GM19452 (cell line): ENCODE measurements around the gene C5orf46.
A peak's percentile ranks its signal among the peaks of the same experiment; 100 is the strongest.

Experiments
- ATAC-seq: cut with Tn5 transposase; IDR thresholded peaks from one replicate; pipeline ENCODE4 v1.9.1; 2021; ENCODE audit not compliant: unreplicated experiment

Gene C5orf46

DNA sequence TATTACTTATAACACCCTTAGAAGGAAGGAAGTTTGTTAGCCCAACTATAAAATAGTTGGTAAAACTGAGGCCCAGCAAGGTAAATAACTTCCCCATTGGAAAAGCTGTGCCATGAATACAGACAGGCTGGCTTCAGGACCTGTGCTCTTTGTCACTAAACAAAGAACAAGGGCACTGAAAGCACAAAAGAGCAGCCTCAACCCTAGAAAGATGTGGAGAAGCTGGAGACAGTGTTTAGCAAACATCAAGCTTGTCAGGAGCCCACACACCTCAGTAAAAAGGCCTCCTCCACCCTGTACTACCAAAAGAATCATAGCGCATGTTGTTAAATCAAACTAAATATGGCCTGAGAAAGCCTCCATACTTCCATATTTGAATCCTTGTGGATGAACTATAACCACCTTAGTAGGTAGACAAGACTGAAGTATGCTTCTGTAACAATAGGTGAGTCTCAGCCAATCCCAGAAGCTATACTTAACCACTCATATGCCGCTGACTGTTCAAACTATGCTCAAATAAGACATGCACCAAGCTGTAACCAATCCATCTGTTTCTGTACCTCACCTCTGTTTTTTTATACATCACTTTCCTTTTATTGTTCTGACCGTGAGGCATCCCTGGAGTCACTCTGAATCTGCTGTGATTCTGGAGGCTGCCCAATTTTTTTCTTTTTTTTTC is 46.2 kb downstream of the C5orf46 start:
- no peak for ATAC-seq

DNA sequence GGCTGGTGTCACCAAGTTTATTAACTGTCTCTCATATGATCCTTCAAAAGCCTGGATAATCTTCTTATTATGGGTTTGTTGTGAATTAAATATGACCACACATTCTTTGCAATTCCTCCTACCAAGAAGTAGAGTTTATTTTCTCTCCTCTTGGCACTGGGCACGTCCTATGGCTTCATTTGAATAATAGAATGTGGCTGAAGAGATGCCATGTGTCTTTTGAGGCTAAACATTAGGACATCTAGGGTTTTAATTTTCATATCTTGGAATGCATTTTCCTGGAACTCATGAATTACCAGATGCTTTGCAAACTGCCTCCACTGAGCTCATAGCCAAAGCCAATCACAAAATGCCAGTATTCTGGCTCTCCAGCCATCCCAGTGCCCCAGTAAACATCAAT is 47.8 kb downstream of the C5orf46 start:
- ATAC-seq = no peak

DNA sequence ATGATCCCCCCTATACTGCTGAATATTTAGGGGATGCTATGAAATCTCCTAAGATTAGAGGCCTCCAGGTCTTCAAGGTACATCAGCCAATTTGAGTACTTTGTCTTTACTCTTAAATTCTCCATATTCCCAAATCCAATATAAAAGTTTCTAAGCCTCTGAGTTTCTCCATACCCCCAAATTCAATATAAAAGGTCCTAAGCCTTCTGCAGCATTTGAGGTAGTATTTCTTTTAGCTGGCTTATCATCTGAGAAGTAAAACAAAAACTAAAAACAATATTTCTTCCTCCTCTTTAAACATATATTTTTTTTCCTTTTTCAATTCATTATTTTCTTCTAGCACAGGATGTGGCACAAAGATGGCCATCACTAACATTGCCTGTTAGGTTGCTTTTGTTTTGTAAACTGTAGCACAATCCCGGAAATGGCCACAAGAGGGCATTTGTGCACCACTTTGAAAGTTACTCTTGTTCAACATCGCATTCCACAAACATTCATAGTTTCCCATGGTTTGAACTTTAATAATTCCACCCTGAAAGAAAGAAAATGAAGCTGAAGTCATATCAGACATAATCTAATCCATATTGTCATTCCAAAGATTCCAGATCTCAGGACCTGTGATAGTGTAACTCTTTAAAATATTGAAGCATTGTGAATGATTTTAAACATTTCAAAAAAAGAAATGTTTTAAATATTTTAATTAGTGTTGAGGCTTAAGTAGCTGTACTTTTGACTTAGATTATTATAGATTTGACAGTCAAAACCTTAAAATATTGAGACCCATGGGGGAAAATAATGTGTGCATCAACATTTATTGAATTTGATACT is 48.8 kb downstream of the C5orf46 start:
- peak; percentile 81 for ATAC-seq

DNA sequence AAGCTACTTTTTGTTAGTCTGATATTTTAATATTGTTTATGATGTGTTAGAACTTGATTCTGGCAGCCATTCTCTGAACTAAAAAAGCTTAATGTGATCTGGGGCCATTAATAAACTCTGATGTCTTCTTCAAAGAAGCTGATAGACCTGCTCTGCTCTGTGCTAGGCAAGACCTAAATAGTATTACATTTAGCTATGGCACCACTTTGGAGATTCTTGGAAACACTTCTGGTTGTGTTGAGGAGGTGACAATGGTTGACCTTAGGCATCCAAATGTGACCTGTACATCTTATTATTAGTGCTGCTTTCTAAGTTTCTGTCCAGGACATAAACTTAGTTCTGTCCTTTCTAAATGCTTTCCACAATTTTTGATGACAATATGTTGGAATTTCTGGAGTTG is 49.5 kb downstream of the C5orf46 start:
- no peak for ATAC-seq

DNA sequence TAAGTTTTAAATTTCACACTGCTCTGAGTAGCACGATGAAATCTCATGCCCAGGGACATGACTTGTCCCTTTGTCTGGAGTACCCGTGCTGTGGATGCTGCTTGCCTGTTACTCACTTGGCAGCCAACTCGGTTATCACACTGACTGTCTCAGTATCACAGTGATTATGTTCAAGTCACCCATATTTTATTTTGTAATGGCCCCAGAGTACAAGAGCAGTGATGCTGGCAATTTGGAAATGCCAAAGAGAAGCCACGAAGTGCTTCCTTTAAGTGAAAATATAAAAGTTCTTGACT is 50.6 kb downstream of the C5orf46 start:
- ATAC-seq = no peak

DNA sequence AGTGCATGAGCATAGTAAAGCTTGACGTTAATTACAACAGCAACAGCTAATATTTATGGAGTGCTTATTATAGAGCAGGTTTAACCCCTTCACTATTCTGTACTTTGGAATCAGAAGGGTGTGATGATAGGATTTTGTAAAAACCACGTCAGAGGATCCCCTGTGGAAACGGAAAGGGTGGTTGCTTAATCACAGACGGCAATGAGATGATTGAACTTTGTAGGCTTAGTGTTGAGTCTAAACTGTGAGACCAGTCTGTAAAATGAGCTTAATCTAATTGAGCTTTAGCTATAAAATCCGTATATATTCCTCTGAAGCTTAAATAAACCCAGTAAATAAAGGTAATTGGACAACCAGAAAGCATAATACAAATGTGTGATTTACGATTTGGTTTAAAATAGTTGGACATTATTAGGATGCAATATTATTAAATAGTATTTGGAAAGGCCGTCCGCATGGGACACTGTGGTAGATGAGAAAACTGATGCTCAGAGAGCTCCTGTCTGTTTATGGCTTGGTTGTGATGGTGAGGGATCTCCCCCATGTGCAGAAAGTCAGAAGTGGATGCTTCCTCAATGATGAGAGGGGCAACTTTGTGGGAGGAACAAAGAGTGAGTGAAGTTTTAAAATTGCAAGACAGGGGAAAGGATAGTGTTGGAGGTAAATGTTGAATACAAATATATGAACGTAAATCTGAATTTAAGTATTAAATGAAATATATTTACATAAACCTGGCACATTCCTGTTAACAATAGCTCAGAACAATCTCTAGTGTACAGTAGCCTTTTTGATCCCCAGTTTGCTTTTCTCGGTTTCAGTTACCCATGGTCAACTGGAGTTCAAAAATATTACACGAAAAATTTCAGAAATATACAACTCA is 51.2 kb downstream of the C5orf46 start:
- no peak for ATAC-seq

DNA sequence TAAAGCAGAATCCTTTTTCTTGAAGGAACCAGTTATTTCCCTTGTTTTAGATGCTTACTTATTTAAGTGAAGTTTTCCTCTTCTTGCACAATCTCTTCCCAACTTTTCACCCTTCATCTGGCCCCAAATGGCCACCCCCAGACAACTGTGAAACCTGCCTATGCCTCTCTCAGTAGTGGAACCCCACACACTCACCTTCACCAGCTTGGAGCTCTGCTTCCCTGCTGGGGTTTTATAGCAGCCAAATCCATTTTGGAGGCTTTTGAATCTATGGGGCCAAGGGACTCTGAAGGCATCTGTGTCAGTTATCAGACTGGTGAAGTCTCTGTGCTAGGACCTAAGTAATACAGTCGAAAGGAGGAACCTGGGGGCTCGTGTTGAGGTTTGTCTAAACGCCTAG is 52.0 kb downstream of the C5orf46 start:
- ATAC-seq = no peak

DNA sequence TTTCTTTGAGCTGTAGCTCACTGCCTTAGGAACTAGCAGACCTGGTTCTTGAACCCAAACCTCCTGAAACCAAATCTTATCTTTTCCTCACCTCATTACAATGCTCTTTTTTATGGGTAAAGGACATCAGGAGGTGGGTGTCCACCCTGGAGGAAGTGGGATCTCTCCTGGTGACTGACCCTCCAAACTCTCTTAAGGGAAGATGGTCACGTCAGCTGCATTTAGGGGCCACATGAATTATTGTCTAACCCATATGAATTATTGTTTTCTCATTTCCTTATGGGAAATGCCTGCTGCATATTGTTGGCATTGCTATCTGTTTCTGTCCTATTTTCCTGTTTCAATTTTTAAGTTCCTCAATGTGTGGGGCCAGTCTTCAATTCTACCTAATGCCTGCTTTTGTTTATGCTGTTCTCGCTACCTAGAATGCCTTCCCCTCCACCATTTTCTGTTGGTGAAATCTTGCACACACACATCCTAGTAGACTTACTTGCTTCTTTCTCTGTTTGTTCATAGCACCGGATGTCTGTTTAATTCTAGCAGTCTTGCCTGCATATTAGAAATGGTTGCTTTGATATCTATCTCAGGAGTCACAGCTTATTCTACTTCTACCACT is 52.9 kb downstream of the C5orf46 start:
- ATAC-seq = no peak

DNA sequence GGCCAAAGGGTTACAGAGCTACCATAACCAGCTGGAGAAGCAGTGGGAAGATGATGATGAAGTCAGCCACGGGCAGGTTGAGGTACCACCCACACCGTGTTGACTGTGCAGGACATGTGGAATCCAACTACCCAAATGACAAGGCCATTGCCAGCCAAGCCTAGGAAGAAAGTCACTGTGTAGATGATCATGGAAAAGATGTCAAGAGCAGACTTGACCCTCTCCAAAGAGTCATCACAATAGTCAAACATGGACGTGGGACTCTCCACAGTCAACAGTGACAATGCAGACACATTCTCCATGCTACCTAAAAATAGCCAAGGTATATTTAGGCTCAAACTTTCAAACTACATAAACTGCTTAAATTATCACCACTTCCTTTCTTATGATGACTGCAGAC is 54.0 kb downstream of the C5orf46 start:
- no peak for ATAC-seq

DNA sequence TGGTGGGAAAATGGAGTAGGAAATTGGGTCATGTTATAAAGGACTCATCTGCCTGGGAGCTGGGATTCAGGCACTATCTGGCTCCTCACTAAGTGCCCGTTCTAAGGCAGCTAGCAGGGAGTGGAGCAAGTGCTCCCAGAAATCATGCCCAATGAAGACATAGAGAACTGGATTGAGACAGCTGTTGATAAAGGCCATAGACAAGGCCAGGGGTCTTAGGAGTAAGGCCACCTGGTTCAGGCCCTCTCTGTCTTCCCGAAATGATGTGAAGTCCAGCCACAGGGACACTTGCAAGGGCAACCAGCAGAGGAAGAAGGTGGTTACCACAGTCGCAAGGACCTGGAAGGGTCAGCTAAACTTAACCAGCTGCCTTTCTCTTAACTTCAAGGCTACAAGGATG is 54.8 kb downstream of the C5orf46 start:
- ATAC-seq = no peak

DNA sequence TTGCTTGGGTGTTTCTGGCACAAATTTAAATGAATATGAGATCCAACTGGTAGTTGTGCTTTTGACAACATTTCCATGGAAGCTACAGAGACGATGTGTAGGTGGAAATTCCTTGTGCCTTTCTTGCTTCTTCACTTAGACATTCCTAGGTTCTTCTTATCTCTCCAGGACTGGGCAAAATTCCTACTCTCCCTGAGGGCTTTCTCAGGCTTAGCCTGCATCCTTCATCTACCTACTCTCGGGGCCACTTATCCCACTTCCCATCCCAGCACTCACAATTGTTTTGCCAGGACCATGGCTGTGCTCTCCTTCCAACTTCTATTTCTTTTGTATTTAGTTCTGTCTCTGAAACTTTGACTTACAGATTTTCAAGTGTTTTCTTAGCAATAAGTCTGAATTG is 57.1 kb downstream of the C5orf46 start:
- no peak for ATAC-seq

DNA sequence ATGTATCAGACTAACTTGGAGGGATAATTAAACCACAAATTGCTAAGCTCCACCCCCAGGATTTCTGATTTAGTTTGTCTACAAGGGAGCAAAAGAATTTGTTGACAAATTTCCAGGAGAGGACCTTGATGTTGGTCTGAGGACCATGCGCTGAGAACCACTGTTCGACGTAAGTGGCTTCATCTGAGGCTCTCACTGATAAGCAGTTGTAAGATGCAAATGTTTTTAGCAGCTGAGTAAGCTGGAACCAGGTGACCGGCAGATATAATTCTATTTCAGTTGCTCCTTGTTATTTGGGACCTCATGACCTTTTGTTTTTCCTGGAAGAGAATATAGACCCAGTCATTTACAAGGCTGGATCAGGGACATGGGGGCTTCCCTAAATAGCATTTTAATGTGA is 60.7 kb downstream of the C5orf46 start:
- no peak for ATAC-seq

DNA sequence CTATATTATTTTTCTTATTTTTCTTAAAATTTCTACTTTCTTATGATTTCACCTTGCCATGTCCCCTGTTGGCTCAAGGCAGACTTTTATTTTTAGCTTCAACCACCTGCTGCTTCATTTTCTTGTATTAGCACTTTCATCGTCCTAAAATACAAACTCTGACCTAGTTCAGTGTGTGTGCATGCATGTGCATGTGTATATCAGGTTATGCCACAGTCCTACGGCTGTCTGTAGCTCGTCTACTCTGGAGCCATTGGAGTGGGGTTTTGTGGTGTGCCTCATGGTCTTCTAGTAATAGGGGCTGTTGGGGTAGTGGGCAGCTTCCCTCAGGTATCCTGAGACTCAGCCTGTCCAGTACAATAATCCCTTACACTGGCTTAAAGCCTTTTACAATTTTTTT is 61.5 kb downstream of the C5orf46 start:
- no peak for ATAC-seq

DNA sequence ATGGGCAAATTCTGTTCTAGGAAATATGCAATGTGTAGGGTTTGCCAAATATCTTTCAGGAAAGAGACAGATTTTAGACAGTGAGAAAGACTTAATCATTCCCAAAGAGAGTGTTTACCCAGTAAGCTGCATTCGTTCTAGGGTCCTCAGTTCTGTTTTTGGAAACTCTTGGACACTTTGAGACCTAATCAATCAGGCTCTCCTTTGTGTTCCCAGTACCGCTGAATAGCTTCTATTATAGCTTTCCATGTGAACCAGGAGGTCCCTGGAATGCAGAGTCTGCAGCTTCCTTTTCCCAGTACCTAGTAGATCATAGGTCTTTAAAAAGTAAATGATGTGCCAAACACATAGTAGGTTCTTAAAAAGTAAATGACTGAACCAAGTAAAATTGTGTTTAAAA is 63.5 kb downstream of the C5orf46 start:
- ATAC-seq = no peak
